HG02678 (cell line): ENCODE results near the gene CHRM4.

ENCODE experiments used
- ATAC-seq: cut with Tn5 transposase; IDR thresholded peaks from one replicate; pipeline ENCODE4 v1.9.1; 2021; ENCODE audit warnings: mild to moderate bottlenecking, moderate library complexity; ENCODE audit not compliant: unreplicated experiment

Gene CHRM4

GRCh38 chr11:46391578-46392420 lies at the start of gene CHRM4:
Gene CHRM4, minus strand, starts transcription at chr11:46391776. Its CDS starts 5,219 bp downstream, at chr11:46386557.
- no peak for ATAC-seq

- ATAC-seq: no peak
These were observed 46.6 kb upstream of the CHRM4 start for GRCh38 chr11:46438211-46438610.

- ATAC-seq: no peak
These were observed 45.6 kb upstream of the CHRM4 start for GRCh38 chr11:46437122-46437689.

- no peak for ATAC-seq
These were observed 44.5 kb upstream of the CHRM4 start for GRCh38 chr11:46436113-46436512.

- no peak for ATAC-seq
These were observed 44.1 kb upstream of the CHRM4 start for GRCh38 chr11:46435679-46436078.

- ATAC-seq: no peak
These were observed 39.6 kb upstream of the CHRM4 start for GRCh38 chr11:46431211-46431610.

- ATAC-seq: no peak
These were observed 38.1 kb upstream of the CHRM4 start for GRCh38 chr11:46429717-46430116.

GRCh38 chr11:46427364-46427763 lies 35.8 kb upstream of the CHRM4 start:
- no peak for ATAC-seq

GRCh38 chr11:46426233-46426991 lies 34.8 kb upstream of the CHRM4 start:
- ATAC-seq: no peak

GRCh38 chr11:46422588-46422987 lies 31.0 kb upstream of the CHRM4 start:
- no peak for ATAC-seq

- no peak for ATAC-seq
These were observed 29.8 kb upstream of the CHRM4 start for GRCh38 chr11:46421257-46421880.

GRCh38 chr11:46420513-46420912 lies 28.9 kb upstream of the CHRM4 start:
- no peak for ATAC-seq

- ATAC-seq: no peak
These were observed 27.2 kb upstream of the CHRM4 start for GRCh38 chr11:46418751-46419150.

GRCh38 chr11:46417711-46418110 lies 26.1 kb upstream of the CHRM4 start:
- ATAC-seq: no peak

- no peak for ATAC-seq
These were observed 23.3 kb upstream of the CHRM4 start for GRCh38 chr11:46414879-46415278.

GRCh38 chr11:46414466-46414796 lies 22.9 kb upstream of the CHRM4 start:
- ATAC-seq: no peak

GRCh38 chr11:46413760-46414465 lies 22.3 kb upstream of the CHRM4 start:
- ATAC-seq: no peak

- ATAC-seq: no peak
These were observed 18.4 kb upstream of the CHRM4 start for GRCh38 chr11:46410021-46410420.

GRCh38 chr11:46408407-46408986 lies 16.9 kb upstream of the CHRM4 start:
- no peak for ATAC-seq

- ATAC-seq: no peak
These were observed 16.1 kb upstream of the CHRM4 start for GRCh38 chr11:46407635-46408034.
